Progenitor cell of endocrine pancreas (in vitro differentiated cells): ENCODE results near the gene DTD1. TPM values are rescaled to one million over a fixed set of nuclear protein-coding genes. Genes with fewer than 3 reads are reported as not detected.

Experiments
- DNase-seq: peaks from one replicate; pipeline ENCODE4 v3.0.0; 2021; ENCODE audit warnings: low spot score; ENCODE audit not compliant: unreplicated experiment
- H3K27ac Mint-ChIP-seq: 2 replicates; pipeline ENCODE4 v1.8.0; 2021; ENCODE audit warnings: mild to moderate bottlenecking, moderate library complexity, mixed read lengths
- H3K27me3 Mint-ChIP-seq: 2 replicates; pipeline ENCODE4 v1.8.0; 2021; ENCODE audit warnings: mixed read lengths
- H3K36me3 Mint-ChIP-seq: 2 replicates; pipeline ENCODE4 v1.8.0; 2022; ENCODE audit warnings: mixed read lengths; ENCODE audit not compliant: insufficient read depth
- H3K4me1 Mint-ChIP-seq: 2 replicates; pipeline ENCODE4 v1.8.0; 2021; ENCODE audit warnings: low read depth, mixed read lengths
- H3K4me3 Mint-ChIP-seq: 2 replicates; pipeline ENCODE4 v1.8.0; 2021; ENCODE audit warnings: low read depth, mild to moderate bottlenecking, moderate library complexity, mixed read lengths
- H3K9me3 Mint-ChIP-seq: 2 replicates; pipeline ENCODE4 v1.8.0; 2021; ENCODE audit warnings: low read depth, mixed read lengths
- total RNA-seq: library from RNA; stranded (reverse); gene quantifications from 2 replicates; pipeline ENCODE4 v1.2.1, GENCODE V29; 2021
- TF ChIP-seq, protein P1 (sequence below): fragments of 200-600 bp; sonication (generic); IDR thresholded peaks from one replicate; pipeline ENCODE4 v1.5.0; 2021; ENCODE audit warnings: antibody characterized with exemption, mild to moderate bottlenecking; ENCODE audit not compliant: unreplicated experiment

The DTD1 gene
- total RNA-seq, 1 donor from 2014 or later: 26.8 TPM

DNA sequence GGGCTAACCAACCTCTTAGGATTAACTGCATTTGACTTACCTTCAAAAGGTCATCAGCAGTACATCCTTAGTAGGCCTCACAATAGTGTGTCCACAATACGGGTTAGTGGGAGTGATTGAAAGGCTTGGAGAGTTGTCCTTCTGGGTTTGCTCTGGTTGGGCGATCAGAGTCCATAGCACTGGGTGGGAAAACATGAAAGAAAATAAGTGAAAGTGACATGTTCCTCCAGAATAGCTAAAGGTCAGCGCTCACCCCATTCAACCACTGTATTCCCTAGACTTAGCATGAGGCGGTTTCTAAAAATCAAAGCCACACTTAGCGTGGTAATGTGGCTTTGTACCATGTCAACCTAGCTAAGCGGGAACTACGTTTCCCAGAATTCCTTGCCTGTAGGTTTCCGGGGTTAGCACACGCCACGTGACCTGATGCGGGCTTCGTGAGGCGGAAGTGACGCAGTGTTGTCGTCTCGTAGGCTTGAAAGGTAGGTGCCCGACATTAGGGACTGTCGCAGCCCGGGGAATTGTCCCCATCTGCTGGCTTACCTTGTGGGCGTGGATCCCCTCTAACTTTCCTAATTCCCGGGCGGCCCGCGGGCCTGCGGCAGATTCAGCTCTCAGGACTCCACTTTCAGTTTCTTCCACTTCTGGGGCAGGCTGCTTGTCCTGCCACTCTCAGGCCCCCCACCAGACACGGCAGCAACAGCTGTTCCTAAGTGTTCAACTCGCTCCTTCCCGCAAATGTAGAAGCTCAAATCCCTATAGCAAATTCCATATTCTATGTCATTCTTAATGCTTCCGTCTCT is 206.0 kb downstream of the DTD1 start:
- Mint-ChIP-seq H3K9me3 (no peaks in the 10 kb centered on the region), H3K4me3 (peak overlapping the region; percentile 92), H3K27ac (peak overlapping the region; percentile 97), H3K27me3 (peaks cover 52% of the 10 kb centered on the region), H3K4me1 (peaks cover 3% of the 10 kb centered on the region), H3K36me3 (no peaks in the 10 kb centered on the region)
- peak; percentile 50 for DNase-seq
- TF ChIP-seq, protein P1, sequence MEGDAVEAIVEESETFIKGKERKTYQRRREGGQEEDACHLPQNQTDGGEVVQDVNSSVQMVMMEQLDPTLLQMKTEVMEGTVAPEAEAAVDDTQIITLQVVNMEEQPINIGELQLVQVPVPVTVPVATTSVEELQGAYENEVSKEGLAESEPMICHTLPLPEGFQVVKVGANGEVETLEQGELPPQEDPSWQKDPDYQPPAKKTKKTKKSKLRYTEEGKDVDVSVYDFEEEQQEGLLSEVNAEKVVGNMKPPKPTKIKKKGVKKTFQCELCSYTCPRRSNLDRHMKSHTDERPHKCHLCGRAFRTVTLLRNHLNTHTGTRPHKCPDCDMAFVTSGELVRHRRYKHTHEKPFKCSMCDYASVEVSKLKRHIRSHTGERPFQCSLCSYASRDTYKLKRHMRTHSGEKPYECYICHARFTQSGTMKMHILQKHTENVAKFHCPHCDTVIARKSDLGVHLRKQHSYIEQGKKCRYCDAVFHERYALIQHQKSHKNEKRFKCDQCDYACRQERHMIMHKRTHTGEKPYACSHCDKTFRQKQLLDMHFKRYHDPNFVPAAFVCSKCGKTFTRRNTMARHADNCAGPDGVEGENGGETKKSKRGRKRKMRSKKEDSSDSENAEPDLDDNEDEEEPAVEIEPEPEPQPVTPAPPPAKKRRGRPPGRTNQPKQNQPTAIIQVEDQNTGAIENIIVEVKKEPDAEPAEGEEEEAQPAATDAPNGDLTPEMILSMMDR: no peak

- peak overlapping the region; percentile 92 for H3K4me3 Mint-ChIP-seq
- peaks cover 3% of the 10 kb centered on the region for H3K4me1 Mint-ChIP-seq
- TF ChIP-seq, protein P1: no peak
- peak overlapping the region; percentile 97 for H3K27ac Mint-ChIP-seq
- DNase-seq: no peak
- H3K9me3 Mint-ChIP-seq: no peaks in the 10 kb centered on the region
- peaks cover 55% of the 10 kb centered on the region for H3K27me3 Mint-ChIP-seq
- no peaks in the 10 kb centered on the region for H3K36me3 Mint-ChIP-seq
Observed at GRCh38 chr20:18794428-18794787, 206.6 kb downstream of the DTD1 start.

GRCh38 chr20:18795366-18795765 is 207.5 kb downstream of the DTD1 start:
- Mint-ChIP-seq H3K4me3 (peak overlapping the region; percentile 92), H3K36me3 (no peaks in the 10 kb centered on the region)

DNA sequence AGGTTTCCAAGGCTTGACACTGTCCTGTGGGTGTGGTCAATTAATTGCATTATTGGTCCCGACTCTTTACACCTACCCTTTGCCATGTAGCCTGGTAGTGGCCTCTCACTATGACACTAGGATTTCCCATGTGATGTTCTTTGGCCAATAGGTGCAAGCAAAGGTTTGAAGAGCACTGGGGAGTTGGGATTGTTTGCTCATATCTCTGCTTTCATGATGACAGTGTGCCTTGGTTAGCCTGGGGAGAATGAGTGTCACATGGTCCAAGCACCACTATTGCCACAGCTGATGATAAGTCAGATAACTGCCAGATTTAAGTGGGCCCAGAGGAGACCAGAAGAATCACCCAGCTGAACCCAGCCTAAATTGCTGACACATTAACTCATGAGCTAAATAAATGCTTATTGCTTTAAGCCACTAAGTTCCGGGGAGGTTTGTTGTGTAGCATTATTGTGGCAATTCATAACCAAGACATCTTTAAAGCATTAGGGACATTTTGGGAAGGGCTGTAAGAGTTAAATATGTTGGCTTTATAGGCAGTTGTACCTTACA is 208.5 kb downstream of the DTD1 start:
- Mint-ChIP-seq H3K9me3 (no peaks in the 10 kb centered on the region), H3K27ac (no peak overlapping the region), H3K27me3 (peaks cover 37% of the 10 kb centered on the region), H3K4me1 (peaks cover 3% of the 10 kb centered on the region), H3K4me3 (peak overlapping the region; percentile 10), H3K36me3 (no peaks in the 10 kb centered on the region)
- TF ChIP-seq, protein P1: no peak
- no peak for DNase-seq

More at GRCh38 chr20:18795366-18795765, 207.5 kb downstream of the DTD1 start:
- DNase-seq: no peak
- TF ChIP-seq, protein P1: no peak
- H3K4me1 Mint-ChIP-seq: peaks cover 3% of the 10 kb centered on the region
- H3K9me3 Mint-ChIP-seq: no peaks in the 10 kb centered on the region
- H3K27ac Mint-ChIP-seq: no peak overlapping the region
- H3K27me3 Mint-ChIP-seq: peaks cover 47% of the 10 kb centered on the region

- H3K4me3 Mint-ChIP-seq: no peak overlapping the region
- TF ChIP-seq, protein P1: no peak
- peaks cover 24% of the 10 kb centered on the region for H3K27me3 Mint-ChIP-seq
- H3K4me1 Mint-ChIP-seq: no peaks in the 10 kb centered on the region
- no peaks in the 10 kb centered on the region for H3K36me3 Mint-ChIP-seq
- no peak overlapping the region for H3K27ac Mint-ChIP-seq
- no peak for DNase-seq
- H3K9me3 Mint-ChIP-seq: no peaks in the 10 kb centered on the region
Observed at GRCh38 chr20:18801516-18801915, 213.7 kb downstream of the DTD1 start.
